Measurements from ENCODE around the gene MAGEA3. TPM values are rescaled to one million over a fixed set of nuclear protein-coding genes. Genes with fewer than 3 reads are reported as not detected.

The MAGEA3 gene
- total and polyA plus RNA-seq, 9 of the 15 experiments (the other 6 are each of a cell fraction or from before 2014, with no cell fraction given), result 8.1 to 197 (median 144) TPM

DNA sequence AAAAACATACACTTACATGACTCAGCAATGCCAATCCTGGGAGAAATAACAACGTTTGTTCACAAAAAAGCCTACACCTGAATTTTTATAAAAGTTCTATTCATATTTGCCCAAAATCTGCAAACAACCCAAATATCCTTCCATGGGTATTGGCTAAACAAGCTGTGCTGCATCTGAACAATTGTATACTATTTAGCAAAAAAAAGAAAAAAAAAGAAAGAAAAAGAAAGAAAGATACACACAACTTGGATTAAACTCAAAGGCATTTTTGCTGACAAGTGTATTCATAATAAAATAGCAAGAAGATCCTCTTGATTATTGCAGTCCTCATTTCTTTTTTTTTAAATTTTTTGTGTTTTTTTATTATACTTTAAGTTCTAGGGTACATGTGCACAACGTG is 24.5 kb upstream of the MAGEA3 start (continued):
- TF ChIP-seq, protein P1, sequence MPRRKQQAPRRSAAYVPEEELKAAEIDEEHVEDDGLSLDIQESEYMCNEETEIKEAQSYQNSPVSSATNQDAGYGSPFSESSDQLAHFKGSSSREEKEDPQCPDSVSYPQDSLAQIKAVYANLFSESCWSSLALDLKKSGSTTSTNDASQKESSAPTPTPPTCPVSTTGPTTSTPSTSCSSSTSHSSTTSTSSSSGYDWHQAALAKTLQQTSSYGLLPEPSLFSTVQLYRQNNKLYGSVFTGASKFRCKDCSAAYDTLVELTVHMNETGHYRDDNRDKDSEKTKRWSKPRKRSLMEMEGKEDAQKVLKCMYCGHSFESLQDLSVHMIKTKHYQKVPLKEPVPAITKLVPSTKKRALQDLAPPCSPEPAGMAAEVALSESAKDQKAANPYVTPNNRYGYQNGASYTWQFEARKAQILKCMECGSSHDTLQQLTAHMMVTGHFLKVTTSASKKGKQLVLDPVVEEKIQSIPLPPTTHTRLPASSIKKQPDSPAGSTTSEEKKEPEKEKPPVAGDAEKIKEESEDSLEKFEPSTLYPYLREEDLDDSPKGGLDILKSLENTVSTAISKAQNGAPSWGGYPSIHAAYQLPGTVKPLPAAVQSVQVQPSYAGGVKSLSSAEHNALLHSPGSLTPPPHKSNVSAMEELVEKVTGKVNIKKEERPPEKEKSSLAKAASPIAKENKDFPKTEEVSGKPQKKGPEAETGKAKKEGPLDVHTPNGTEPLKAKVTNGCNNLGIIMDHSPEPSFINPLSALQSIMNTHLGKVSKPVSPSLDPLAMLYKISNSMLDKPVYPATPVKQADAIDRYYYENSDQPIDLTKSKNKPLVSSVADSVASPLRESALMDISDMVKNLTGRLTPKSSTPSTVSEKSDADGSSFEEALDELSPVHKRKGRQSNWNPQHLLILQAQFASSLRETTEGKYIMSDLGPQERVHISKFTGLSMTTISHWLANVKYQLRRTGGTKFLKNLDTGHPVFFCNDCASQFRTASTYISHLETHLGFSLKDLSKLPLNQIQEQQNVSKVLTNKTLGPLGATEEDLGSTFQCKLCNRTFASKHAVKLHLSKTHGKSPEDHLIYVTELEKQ (CRISPR knock-in tag; IDR thresholded peaks at IDR 0.05), result no peak
- TF ChIP-seq, protein P2, sequence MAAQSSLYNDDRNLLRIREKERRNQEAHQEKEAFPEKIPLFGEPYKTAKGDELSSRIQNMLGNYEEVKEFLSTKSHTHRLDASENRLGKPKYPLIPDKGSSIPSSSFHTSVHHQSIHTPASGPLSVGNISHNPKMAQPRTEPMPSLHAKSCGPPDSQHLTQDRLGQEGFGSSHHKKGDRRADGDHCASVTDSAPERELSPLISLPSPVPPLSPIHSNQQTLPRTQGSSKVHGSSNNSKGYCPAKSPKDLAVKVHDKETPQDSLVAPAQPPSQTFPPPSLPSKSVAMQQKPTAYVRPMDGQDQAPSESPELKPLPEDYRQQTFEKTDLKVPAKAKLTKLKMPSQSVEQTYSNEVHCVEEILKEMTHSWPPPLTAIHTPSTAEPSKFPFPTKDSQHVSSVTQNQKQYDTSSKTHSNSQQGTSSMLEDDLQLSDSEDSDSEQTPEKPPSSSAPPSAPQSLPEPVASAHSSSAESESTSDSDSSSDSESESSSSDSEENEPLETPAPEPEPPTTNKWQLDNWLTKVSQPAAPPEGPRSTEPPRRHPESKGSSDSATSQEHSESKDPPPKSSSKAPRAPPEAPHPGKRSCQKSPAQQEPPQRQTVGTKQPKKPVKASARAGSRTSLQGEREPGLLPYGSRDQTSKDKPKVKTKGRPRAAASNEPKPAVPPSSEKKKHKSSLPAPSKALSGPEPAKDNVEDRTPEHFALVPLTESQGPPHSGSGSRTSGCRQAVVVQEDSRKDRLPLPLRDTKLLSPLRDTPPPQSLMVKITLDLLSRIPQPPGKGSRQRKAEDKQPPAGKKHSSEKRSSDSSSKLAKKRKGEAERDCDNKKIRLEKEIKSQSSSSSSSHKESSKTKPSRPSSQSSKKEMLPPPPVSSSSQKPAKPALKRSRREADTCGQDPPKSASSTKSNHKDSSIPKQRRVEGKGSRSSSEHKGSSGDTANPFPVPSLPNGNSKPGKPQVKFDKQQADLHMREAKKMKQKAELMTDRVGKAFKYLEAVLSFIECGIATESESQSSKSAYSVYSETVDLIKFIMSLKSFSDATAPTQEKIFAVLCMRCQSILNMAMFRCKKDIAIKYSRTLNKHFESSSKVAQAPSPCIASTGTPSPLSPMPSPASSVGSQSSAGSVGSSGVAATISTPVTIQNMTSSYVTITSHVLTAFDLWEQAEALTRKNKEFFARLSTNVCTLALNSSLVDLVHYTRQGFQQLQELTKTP (IDR thresholded peaks at IDR 0.05; ENCODE audit: low read depth in 1 of 2, partially characterized antibody in 2 of 2), result no peak
- peak; percentile 69 for TF ChIP-seq MAFG (tag; conservative IDR thresholded peaks at IDR 0.05)

Data from K562 (cell line).